PFSK-1 (cell line): Measurements from ENCODE around the gene ERC2.

Source experiments
- POLR2AphosphoS5 ChIP-seq: IDR thresholded peaks from 2 replicates; pipeline ENCODE4 v1.6.1; 2012; ENCODE audit warnings: low read depth, mild to moderate bottlenecking, control low read depth, low read length, moderate library complexity
- TAF1 ChIP-seq: IDR thresholded peaks from 2 replicates; pipeline ENCODE4 v1.6.1; 2012; ENCODE audit warnings: low read length, control low read depth, borderline replicate concordance; ENCODE audit not compliant: insufficient read depth
- TF ChIP-seq, protein P1 (sequence below), 2 experiments: IDR thresholded peaks; 2 replicates each; pipeline versions ENCODE4 v1.6.1 to v1.8.0; 2011 to 2012; ENCODE audit warnings: low read depth in 2 of 2, low read length in 2 of 2, control low read depth in 1 of 2, inconsistent platforms in 1 of 2, mild to moderate bottlenecking in 1 of 2, moderate library complexity in 1 of 2; ENCODE audit not compliant: insufficient read depth in 1 of 2

- TF ChIP-seq POLR2AphosphoS5 (no peak), TAF1 (no peak)
- TF ChIP-seq, protein P1, sequence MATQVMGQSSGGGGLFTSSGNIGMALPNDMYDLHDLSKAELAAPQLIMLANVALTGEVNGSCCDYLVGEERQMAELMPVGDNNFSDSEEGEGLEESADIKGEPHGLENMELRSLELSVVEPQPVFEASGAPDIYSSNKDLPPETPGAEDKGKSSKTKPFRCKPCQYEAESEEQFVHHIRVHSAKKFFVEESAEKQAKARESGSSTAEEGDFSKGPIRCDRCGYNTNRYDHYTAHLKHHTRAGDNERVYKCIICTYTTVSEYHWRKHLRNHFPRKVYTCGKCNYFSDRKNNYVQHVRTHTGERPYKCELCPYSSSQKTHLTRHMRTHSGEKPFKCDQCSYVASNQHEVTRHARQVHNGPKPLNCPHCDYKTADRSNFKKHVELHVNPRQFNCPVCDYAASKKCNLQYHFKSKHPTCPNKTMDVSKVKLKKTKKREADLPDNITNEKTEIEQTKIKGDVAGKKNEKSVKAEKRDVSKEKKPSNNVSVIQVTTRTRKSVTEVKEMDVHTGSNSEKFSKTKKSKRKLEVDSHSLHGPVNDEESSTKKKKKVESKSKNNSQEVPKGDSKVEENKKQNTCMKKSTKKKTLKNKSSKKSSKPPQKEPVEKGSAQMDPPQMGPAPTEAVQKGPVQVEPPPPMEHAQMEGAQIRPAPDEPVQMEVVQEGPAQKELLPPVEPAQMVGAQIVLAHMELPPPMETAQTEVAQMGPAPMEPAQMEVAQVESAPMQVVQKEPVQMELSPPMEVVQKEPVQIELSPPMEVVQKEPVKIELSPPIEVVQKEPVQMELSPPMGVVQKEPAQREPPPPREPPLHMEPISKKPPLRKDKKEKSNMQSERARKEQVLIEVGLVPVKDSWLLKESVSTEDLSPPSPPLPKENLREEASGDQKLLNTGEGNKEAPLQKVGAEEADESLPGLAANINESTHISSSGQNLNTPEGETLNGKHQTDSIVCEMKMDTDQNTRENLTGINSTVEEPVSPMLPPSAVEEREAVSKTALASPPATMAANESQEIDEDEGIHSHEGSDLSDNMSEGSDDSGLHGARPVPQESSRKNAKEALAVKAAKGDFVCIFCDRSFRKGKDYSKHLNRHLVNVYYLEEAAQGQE (IDR thresholded peaks at IDR 0.05; ENCODE audit: insufficient read depth in 1 of 2, low read depth in 2 of 2, low read length in 2 of 2): no peak
Measured at GRCh38 chr3:55631766-55632331, 836.4 kb downstream of the ERC2 start.
